HG03064 (cell line): ENCODE measurements around the gene ZNF74.
"Not testable (repeated sequence)": the region's sequence is repeated elsewhere in the genome, so short reads cannot be mapped to it uniquely, and the experiment has no call there.

Experiments
- ATAC-seq: cut with Tn5 transposase; IDR thresholded peaks from one replicate; pipeline ENCODE4 v1.9.1; 2021; ENCODE audit warnings: low read depth; ENCODE audit not compliant: unreplicated experiment

Gene ZNF74

GRCh38 chr22:20441631-20442484 lies 47.9 kb downstream of the ZNF74 start:
- ATAC-seq, result no peak

GRCh38 chr22:20442485-20443284 lies 48.7 kb downstream of the ZNF74 start:
- no peak for ATAC-seq

- no peak for ATAC-seq
These were observed 50.4 kb downstream of the ZNF74 start for GRCh38 chr22:20444325-20444724.

GRCh38 chr22:20446383-20446970 lies 52.5 kb downstream of the ZNF74 start:
- no peak for ATAC-seq

- ATAC-seq, result no peak
These were observed 54.7 kb downstream of the ZNF74 start for GRCh38 chr22:20448630-20449029.

- ATAC-seq, result no peak
These were observed 56.0 kb downstream of the ZNF74 start for GRCh38 chr22:20449819-20450550.

- ATAC-seq, result no peak
These were observed 56.6 kb downstream of the ZNF74 start for GRCh38 chr22:20450551-20450906.

GRCh38 chr22:20451129-20451778 lies 57.3 kb downstream of the ZNF74 start:
- ATAC-seq, result not testable (repeated sequence)

GRCh38 chr22:20451920-20452319 lies 58.0 kb downstream of the ZNF74 start:
- ATAC-seq, result no peak

- no peak for ATAC-seq
These were observed 59.3 kb downstream of the ZNF74 start for GRCh38 chr22:20453222-20453621.

- ATAC-seq, result no peak
These were observed 61.7 kb downstream of the ZNF74 start for GRCh38 chr22:20455709-20456063.

GRCh38 chr22:20456064-20456721 lies 62.2 kb downstream of the ZNF74 start:
- ATAC-seq, result no peak

GRCh38 chr22:20456722-20457076 lies 62.7 kb downstream of the ZNF74 start:
- no peak for ATAC-seq

- no peak for ATAC-seq
These were observed 63.7 kb downstream of the ZNF74 start for GRCh38 chr22:20457506-20458240.
